Fibroblast of the conjunctiva (primary cell): ENCODE measurements around the gene GPR37.
A peak's percentile ranks its signal among the peaks of the same experiment; 100 is the strongest.

Experiments used
- DNase-seq: peaks from one replicate; pipeline ENCODE4 v3.0.0-alpha.2; 2010; ENCODE audit warnings: low read depth

GPR37 gene, protein sequence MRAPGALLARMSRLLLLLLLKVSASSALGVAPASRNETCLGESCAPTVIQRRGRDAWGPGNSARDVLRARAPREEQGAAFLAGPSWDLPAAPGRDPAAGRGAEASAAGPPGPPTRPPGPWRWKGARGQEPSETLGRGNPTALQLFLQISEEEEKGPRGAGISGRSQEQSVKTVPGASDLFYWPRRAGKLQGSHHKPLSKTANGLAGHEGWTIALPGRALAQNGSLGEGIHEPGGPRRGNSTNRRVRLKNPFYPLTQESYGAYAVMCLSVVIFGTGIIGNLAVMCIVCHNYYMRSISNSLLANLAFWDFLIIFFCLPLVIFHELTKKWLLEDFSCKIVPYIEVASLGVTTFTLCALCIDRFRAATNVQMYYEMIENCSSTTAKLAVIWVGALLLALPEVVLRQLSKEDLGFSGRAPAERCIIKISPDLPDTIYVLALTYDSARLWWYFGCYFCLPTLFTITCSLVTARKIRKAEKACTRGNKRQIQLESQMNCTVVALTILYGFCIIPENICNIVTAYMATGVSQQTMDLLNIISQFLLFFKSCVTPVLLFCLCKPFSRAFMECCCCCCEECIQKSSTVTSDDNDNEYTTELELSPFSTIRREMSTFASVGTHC

DNA sequence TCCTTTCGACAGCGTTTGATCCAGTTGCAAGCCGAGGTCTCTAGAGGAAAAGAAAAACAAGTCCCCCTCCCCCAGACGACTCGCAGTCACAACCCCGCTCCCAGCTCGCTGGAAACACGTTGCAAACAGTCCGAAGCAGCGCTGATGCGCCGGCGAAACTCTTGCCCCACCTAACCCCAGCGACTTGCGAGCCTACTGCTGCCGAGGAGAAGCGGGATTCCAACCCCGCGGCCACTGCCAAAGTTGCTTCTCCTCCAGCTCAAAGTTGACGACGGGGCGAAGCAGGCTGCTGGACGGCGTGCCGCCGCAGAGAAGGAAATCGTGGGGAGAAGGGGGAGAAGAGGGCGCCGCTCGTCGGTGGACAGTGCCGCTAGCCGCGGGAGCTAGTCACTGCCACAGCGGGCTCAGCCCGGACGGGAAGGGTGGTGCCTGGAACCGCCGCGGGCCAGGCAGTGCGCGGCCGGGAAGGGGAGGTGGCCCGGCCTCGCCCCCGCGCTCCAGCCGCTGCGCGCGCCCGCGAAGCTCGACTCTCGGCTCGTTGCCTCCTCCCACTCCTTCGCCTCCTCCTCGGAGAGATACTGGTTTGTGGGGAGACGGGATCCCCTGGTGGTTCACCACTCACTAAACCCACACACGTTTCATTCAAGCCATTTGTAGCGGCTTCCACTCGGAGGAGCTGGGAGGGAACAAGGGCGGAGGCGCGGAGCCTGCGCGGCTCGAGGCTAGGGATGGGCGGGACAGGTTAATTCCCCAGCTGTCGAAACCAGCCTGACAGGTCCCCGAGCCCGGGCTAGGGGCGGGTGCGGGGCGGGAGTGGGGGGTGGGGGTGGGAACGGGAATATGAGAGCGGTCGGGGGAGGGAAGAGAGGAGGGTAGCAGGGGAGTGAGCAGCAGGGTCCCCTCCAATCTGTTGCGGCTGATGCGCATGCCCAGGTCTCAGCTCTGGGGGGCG, at the start of gene GPR37:
Gene GPR37 (minus strand): TSS at position 392 of the 952 bp plus-strand sequence. CDS start 816 bp downstream, outside the sequence.
- peak; percentile 17 for DNase-seq

DNA sequence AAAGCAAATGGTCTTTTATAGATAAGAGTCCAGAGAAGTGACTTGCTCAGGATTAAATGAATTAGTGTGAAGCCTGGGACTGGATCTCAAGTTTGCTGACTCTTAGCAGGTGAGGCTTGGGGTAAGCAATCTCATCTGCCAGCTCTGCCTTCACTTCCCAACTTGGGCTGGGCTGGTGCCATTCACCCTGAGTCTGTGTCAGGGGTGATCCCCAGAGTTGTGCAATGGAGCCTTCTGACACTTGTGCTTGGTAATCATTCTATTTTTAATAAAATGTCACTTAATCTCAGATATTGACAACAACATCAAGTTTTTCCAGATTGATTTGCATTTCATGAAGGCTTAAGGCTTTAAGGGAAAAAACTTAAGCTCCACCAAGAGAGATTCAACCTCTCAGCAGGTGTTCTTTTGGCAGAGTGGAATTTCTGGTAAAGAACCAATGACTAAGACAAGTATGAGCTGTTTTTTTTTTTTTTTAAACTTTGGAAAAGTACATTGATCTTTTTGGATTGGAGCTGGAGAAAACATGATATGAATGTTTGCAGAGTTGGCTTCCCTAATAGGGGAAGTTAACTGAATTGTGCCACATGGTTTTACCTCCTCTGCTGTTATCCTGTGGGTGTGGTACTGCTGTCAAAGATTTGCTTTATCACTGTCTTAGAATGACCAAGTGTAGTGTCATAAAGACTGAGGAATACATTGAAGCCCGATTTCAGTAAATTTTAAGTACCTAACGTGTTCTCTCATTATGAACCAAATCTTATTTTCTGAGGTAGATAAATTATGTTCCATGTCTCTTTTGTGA, 48.6 kb upstream of the GPR37 start:
- no peak for DNase-seq

DNA sequence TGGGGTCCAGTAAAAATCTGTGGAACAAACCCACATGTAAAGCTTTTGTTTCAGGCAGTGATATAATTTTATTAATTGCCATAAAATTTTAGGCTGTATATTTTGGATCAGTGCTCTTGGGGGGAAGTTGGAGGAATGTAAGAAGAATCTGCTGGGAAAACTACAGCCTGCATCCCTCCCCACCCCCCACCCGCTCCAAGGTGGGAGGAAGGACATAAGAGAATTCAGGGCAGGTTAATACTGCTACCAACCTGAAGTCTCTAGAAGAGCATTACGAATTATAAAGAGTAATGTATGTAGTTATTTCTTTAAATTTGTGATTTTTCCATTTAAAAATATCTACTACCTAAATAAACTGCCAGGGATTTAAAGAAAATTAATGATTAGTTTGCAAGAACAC, 47.2 kb upstream of the GPR37 start:
- no peak for DNase-seq

DNA sequence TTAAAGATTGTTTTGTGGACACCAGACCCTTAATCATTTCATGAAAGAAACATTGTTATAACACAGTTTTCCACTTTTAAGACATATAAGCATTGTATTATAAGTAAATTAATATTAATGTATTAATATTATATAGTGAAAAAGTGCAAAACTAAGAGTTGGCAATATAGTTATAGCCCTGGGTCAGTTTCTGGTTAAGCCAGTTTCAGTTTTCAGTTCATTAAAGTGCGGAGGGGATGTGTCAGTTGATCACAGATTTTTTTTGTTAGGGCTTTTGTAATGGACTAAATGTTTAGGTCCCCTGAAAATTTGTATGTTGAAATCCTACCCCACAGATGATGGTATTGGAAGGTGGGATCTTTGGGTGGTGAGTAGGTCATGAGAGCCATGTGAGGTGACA, 45.7 kb upstream of the GPR37 start:
- no peak for DNase-seq

- DNase-seq = no peak
Observed at GRCh38 chr7:124810605-124811004, 45.0 kb upstream of the GPR37 start.

- DNase-seq = no peak
Observed at GRCh38 chr7:124808206-124808605, 42.6 kb upstream of the GPR37 start.

DNA sequence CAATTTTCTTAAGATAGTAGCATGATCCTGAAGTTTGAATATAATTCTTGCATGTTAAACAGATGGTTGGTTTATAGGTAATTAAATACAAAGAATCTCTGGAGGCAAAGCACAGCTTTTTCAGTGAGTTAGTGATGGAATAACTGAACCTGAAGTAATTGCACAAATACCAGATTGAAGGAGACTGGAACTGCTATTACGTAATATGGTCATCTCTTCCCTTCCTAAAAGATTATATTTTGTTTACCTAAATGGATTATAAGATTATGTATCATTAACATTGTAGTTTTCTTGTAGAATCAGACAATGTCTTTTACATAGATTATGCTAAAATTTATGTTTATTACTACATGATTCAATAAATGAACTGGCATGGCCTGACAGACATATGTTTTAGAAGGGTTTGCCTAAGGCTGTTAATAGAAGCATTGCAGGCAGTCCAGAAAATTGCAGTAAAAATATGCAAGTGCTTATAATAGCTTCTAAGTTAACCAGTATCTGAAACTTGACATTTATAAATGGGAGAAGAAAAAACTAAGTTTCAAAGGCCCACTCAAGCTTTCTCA, 35.8 kb upstream of the GPR37 start:
- no peak for DNase-seq

GRCh38 chr7:124800386-124800785, 34.8 kb upstream of the GPR37 start:
- no peak for DNase-seq

DNA sequence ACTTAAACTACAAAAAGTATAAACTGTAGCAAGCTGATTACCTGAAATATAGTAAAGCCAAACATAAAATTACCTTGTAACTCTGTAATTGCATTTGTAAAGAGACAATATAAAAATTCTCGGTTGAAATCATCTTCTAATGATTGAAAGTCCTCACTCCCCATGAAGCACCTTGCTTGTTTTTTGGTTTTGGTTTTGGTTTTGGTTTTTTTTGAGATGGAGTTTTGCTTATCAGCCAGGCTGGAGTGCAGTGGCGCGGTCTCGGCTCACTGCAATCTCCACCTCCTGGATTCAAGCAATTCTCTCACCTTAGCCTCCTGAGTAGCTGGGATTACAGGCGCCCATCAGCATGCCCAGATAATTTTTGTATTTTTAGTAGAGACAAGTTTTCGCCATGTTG, 33.9 kb upstream of the GPR37 start:
- DNase-seq = no peak

DNA sequence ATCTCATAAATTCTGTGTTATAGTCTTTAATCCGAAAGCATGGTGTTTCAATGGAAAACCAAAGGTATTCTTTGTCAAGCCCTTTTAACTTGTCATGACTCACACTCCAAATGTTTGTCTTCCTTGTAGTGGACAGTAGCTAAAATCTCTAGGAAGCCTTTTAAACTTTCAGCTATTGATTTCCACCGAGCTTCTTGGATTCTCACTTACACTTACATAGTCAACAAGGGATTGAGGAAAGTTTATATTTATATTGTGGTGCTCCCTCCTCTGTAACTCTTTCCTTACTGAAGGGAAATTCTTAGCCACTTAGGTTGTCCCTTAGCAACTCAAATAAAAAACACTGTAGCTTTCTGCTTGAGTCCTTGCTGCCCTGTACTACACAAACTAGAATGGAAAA, 31.2 kb upstream of the GPR37 start:
- no peak for DNase-seq

- DNase-seq = no peak
Observed at GRCh38 chr7:124792696-124793095, 27.1 kb upstream of the GPR37 start.

- DNase-seq = no peak
Observed at GRCh38 chr7:124792002-124792401, 26.4 kb upstream of the GPR37 start.

DNA sequence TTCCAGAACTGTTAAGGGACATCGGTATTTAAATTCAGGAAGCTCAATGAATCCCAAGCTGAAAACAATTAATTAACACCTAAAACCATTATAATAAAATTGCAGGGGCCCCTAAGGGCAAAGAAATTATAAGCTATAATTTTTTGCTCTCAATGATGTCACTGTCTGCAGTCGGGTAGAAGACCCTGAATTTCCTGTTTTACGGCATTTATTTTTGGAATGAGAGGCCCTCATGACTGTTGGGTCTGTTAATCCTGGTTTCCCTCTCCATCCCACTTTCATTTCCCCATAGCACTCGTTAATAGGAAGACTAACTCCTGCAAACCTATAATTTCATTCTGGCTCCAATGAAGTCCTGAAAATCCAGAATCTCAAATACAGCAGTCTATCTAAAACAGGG, 25.8 kb upstream of the GPR37 start:
- no peak for DNase-seq

DNA sequence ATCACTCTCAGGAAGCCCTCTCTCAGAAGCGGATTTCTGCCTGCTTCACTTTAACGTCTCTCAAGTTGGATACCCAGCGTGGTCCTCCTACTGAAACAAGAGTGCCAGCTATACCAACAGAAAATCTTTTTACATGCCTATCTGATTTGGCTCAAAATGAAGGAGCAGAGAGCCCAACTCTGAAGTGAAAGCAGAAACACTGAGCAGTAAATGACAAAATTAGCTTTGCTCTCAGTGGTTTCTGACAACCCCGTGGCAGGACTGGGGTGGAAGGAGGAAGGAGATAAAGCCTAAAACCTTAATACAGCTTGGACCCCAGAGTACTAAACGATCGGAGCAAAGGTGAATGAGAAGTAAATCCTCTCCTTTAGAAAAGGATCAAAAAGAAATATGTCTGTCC, 25.1 kb upstream of the GPR37 start:
- no peak for DNase-seq

DNA sequence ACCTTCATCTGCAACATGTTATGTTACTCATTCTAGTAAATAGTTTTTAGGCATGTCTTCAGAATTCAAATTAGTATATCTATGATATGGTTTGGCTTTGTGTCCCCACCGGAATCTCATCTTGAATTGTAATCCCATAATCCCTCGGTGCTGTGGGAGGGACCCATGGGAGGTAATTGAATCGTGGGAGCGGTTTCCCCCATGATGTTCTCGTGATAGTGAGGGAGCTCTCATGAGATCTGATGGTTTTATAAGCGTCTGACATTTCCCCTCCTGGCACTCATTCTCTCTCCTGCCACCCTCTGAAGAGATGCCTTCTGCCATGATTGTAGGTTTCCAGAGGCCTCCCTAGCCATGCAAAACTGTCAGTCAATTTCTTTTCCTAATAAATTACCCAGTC, 20.4 kb upstream of the GPR37 start:
- DNase-seq = no peak

- DNase-seq = peak; percentile 43
Observed at GRCh38 chr7:124784879-124785818, 19.6 kb upstream of the GPR37 start.

DNA sequence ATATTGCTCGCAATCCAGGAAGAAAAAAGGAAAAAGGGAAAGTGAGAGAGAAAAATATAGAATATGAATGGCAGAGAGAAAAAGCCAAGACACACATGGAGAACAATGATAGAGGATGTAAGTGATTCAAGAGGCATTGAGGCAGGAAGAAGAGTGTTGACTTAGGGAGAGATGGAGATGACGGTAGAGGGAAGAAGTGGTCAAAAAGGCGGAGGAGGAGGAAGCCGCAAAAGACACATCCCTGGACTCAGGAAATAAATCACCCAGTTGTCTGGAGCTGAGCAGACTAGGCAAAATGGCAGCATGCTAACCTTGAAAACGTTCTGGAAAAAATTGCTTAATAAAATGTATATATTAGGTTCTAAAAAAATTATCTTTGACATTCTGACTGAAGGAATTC, 17.7 kb upstream of the GPR37 start:
- DNase-seq = no peak

DNA sequence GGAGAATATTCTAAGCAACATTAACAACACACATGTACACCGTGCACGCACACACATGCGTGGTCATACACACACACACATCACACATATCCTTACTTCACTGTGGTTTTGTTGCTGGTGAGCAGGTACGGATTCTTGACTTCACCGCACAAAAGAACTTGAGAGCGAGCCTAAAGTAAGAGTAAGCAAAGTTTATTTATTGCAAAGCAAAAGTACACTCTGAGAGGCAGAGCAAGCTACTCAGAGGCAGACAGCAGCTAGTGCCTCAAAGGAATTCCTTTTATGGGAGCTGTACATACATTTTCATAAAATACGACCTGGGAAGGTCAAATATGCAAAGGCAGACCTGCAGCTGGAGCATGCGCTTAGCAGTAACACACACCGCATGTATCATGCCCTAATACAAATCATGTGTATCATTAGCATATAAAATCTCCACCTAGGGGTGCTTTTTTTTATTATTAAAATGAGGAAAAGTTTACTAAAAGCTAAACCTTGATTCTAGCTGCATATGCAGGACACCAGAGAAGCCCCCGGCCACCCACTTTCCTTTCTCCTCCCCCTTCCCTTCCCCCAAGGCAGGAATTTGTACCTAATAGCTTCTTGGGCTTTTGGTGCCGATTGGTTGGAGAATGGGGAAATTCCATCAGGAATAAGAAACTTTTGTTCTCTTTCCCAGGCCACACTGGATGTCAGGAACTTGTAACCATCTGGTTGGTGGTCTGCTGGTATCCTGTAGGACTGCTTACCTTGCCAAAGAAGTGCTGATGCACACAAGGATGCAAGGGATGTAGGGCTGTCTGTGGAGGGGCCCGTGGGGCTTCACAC, 16.5 kb upstream of the GPR37 start:
- DNase-seq = no peak

- DNase-seq = no peak
Observed at GRCh38 chr7:124781418-124781817, 15.8 kb upstream of the GPR37 start.
